Measurements from ENCODE around the gene GUCY1A2.
"Not testable (repeated sequence)": the region's sequence is repeated elsewhere in the genome, so short reads cannot be mapped to it uniquely, and the experiment has no call there.

The GUCY1A2 gene

DNA sequence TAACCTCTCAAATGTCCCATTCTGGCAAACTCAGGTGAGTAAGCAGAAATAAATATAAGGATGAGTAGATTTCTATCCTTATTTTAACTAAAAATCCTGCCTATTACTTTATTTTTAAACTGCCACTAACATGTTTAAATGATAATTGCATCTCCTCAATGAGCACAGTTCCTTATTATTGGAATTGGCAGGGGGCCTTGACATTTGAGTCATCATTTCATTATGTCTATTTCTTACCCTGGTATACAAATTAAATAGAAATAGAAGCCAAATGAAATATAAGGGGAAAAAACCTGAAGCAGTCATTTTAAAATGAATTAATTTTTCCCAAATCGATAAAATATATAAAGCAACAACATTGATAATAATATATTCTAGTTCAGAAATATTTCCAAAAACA, 81.2 kb downstream of the GUCY1A2 start:
- no peak for DNase-seq

DNA sequence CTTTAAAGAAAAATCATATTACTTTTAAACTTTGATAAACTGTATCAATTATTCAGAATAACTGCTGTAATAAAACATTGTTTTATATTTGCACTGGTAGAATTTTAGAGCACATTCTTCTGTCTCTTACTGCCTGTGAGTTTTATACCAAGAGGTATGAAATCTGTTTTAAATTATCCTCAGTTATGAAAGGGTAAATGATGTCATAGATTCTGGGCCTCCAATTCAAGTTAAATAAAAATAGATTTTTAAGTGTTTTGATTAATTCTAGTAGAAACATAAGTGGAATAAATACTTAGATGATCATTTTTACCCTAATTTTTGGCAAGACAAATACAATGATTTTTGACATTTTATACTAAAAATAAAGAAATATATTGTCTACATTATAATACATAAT, 93.0 kb downstream of the GUCY1A2 start:
- no peak for DNase-seq

DNA sequence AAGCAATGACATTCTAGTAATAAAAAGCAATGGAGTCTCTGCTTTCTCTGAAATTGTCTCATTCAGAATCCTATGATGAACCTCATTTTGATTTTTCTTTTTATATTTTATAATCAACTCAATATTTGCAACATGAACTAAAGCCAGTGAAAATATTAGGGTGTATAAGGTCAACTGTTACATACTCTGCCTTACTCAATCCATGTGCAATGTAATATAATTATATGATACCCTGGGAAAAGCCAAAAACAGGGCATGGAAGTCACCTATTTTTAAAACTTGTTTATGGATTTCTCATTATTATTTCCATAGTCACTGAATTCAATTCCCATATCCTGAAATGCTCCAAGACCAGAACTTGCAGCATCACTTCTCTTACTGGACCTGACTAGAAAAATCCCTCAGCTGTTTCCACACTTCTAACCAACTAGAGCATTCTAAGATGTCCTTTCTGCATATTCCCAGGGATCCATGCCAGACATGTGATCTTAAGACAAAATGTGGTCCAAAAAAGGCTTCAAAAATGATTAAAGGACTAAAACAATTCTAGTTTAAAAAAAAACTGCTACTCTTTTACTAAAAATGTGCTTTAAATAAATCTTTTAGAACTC, 97.3 kb downstream of the GUCY1A2 start:
- no peak for DNase-seq

DNA sequence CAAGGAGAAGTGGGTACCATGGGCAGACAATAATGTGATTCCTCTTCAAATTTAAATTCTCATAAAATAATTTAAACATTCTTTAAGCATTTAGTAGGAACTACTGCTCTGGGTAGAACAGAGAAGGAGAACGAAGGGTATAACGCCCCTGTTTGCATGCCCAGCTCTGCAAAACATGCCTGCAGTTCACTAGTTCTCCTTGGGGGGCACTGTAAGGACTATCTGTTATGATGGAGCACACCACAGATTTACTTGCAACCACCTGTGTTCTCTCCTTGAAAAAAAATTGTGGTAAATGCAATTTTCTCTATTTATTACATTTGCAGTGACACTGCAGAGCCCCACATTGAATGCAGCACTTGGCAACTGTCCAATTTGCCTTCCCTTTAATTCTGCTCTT, 100.3 kb downstream of the GUCY1A2 start:
- no peak for DNase-seq

DNA sequence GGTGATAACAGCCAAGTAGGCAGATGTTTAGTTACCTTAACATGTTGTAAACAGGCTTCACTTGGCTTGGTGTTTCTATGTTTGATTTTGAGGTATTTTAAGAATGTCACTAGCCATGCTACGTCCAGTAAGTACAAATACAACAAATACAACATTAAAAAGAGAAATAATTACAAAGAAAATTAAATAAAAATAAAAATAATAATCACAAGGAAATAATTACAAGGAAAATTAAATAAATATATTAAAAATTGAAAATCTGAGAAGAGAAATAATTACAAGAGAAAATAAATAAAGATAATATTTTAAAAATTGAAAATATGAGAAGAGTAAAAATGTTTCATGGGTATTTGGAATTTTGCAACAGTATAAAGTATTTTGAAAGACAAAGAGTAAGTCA, 103.9 kb downstream of the GUCY1A2 start:
- DNase-seq = no peak

DNA sequence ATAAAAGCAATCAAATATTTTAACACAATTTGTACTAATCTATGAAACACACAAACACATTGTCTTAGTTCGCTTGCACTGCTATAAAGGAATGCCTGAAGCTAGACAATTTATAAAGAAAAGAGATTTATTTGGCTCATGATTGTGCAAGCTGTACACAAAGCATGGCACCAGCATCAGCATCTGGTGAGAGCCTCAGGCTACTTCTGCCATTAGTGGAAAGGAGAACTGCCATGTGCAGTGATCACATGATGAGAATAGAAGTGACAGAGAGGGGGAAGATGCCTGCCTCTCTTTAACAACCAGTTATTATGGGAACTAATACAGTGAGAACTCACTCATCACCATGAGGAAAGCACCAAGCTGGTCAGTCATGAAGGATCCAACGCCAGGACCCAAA, 105.1 kb downstream of the GUCY1A2 start:
- no peak for DNase-seq

DNA sequence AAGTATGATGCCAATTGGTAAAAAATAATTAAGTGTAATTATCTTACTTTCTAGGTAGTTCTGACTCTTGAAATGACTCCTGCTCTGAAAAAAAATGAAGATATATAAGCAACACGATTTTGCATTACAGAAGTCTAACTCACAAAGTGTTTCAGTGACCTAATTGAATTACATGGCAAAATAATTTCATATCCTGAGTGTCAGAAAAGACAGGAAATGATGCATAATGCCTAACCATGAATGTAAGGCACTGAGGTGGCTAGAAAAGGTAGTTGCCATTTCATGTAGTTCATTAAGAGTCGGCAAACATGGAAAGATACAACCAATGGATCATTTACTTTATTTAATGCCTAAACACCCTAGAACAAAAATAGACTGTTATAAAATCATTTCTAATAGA, 113.5 kb downstream of the GUCY1A2 start:
- DNase-seq = no peak

DNA sequence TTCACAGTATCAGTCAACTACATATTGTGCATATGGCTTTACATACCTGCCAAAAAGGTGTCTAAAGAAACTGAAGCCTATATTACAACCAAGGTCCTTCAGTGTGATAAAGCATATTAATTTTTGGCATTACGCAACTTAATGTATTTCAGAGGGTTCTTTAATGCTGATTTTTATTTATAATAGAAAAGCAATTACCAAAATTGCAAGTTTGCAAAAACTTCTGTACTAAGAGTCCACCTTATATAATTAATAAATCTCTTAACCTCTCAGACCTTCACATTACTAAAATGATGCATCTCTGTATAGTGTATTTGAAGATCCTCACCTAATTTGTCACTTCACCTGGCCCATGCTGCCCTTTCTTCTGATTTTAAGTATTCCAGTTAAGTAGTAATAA, 128.6 kb downstream of the GUCY1A2 start:
- DNase-seq = no peak

DNA sequence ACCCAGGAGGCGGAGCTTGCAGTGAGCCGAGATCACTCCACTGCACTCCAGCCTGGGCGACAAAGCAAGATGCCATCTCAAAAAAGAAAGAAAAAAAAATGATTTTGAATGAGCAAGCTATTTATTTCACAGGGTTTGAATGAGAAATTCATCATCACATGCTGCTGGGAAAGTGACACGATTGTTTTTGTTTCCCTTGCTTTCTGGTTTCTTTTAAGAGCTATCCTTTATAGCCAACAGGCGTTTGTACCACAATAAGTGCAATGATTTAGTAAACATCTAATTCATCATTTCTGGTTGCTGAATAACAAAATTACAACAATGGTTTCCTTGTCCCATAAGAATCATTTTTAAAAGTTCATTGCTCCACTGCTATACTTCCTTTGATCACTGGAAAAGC, 129.9 kb downstream of the GUCY1A2 start:
- no peak for DNase-seq

DNA sequence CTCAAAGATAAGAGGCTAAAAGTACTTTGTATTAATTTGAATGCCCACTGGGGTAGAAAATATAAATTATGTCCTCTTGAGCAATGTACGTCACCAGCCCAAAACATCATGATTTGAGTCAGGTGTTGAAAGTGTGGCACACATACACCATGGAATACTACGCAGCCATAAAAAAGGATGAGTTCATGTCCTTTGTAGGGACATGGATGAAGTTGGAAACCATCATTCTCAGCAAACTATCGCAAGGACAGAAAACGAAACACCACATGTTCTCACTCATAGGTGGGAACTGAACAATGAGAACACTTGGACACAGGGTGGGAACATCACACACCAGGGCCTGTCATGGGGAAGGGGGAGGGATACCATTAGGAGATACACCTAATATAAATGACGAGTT, 134.6 kb downstream of the GUCY1A2 start:
- DNase-seq = not testable (repeated sequence)

DNA sequence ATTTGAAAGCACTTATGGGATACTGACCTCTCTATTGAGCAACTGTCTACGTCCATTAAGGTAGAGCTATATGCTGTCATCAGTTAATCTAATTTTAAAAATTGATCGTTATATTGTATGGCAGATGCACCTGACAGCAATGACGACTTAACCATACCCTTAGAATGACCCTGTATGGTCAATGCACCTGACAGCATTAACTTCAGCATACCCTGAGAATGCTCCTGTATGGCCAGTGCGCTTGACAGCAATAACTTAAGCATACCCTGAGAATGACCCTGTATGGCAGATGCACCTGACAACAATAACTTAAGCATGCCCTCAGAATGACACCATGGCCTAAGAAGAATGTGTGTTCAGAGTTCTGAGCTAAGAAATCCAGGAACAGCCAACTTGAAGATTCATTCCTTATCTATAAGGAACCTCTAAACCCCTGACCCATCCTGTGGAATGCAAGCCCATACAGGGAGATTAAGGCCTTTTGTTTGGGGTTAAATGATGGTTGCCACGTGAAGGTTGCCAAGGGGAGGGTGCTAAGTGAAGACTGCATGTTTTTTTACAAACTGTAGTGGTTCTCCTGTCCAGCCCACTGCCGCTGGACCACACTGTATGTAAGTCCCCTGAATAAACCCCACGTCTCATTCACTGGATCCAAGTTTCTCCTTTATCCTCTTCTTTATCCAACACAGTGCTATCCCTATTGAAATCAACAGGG, 138.3 kb downstream of the GUCY1A2 start:
- DNase-seq = no peak

DNA sequence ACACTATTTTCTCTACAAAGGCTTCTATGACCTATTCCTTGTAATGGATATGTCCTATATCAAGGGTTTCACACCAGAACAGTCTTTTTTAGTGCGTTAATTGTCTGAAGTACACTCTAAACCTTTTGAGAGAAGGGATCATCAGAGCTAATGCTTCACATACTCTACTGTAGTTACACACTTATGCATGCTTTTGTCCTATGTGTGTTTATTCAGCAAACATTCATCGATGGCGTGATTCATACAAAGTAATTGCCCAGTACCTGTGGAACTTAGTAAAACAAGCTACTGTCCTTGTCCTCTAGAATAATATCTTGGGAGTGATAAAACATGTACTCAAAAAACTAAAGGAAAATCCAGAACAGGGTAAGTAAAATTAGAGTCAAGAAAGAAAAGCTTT, 139.2 kb downstream of the GUCY1A2 start:
- no peak for DNase-seq

DNA sequence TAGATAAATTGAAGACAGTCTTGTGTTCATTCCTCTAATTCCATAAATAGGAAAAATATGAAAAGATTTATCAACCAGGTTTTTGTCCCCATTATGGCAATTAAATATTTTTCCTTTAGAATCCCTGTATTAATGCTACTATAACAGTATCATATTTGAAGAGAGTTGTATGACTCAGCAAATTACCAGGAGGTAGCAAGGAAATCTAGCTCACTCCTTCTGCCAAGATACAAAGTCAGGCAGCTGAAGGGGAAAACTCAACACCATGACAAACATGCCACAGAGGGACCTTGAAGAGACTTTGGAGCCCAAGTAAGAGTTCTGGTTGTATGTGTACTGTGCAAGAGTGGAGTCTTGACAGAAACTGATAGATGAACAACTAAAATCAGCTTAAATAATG, 143.3 kb downstream of the GUCY1A2 start:
- DNase-seq = no peak

DNA sequence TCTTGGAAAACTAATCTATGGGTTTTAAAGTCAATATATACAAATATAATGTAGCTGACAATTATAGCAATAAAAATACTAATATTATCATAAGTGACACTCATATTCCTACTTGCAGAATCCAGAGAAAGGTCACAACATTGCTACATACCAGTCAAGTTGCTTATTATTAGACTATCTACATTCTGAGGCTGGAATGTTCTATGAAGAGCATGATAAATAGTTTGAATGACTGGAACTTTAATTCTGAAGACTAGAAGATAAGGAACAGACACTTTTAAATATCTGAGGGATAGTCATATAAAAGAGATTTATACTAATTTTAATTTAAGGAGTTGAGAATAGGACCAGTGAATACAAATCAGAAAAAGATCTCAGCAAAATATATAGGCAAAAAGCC, 146.0 kb downstream of the GUCY1A2 start:
- DNase-seq = no peak

DNA sequence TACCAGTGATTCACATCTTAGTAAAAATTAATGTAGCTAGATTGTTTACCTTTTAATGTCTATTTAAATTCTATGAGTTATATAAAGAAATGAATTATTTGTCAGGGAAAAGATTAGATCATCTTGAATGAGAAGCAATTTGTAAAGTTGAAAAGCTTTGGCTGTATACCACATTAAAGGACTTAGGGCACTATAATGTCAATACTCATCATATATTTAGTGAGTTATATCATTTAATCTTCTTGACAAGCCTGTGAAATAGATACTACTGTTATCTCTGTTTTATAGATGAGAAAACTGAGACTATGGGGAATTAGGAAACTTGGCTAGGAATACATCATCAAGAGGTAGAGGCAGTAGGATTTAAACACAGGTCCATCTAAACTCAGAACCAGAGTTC, 160.1 kb downstream of the GUCY1A2 start:
- DNase-seq = no peak

DNA sequence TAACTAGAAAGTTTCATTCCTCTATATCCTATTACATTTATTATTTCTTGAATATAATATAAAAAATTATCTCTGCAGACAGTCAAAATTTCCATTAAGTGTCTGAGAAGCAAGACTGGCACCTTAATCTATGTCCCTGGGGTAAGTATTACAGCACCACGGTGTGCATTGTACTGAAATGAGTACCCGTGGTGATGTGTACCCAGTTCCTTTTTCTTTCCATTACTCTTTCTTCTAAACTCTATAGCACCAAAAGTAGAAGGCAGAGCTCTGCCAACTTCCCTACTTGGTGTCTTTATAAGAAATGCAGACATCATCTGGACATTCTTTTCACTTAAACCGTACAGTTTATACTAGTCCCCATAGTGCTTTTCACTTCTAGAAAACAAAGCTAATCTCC, 161.7 kb downstream of the GUCY1A2 start:
- no peak for DNase-seq

DNA sequence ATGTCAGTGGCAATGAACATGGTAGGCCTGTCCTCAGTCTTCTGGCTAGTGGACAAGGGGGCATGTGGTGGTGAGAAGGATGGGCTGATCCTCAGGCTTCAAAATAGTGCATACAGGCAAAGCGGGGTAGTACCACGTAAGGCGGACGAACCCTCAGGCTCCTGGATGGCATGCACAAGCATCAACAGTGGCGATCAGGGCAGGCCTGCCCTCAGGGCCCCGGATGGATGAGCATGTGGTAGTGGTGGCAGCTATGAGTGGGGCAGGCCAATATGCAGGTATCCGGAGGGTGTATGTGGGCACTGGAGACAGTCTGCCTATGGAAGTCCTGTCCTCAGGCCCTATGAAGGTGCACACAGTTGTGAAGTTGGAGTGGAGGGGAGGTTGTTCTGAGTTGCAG, 163.8 kb downstream of the GUCY1A2 start:
- no peak for DNase-seq

DNA sequence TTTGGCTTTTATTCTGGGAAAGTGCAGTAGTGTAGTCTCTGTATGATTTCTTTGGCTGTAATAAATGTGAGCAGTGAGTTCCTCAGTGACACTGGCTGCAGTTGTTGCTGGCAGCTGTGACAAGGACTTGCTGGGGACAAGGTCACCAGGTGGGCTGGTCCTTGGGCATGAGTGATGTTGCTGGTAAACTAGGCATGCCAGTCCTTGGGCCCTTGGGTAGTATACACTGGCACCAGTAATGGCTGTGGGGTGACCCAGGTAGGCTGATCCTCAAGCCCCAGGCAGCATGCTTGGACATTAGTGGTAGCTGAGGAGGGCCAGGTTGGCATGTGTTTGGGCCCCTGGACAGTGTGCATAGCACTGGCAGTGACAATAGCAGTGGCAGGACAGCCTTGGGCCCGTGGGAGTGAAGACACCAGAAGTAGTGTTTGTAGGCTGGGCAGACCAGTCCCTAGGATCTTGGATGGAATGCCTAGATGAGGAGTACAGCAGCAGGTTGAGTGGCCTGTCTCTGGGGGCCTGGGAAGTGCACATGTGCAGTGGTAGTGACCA, 164.3 kb downstream of the GUCY1A2 start:
- DNase-seq = no peak

DNA sequence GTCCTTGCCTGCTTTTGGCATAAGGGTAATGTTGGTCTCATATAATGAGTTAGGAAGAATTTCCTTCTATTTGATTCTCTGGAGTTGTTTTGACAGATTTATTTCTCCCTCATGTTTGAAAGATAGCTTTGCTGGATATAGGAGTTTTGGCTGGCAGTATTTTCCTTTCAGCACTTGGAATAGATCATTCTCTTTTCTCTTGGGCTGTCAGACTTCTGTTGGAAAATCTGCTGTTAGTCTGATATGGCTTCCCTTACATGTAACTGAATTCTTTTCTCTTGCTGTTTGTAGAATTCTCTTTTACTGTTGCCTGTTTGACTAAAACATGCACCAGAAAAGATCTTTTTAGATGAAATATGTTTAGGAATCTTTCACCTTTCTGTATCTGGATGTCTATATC, 165.5 kb downstream of the GUCY1A2 start:
- no peak for DNase-seq

DNA sequence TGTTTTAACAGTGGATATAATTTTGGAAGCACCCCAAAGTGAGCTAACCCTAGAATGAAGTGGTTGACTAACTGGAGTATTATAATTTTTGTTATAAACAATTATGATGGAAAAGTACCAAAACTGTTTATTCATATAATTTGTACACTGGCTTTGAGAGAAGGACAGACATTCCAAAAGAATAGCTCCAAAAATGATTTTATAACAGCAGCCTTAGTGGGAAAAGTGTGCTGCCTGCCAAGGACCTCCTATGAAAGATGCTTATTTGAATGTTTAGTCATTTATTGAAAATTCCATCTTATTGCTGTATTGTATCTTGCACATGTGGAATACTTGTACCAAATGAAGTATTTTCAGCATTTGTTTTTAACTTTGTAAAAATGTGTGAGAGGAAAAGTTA, 169.8 kb downstream of the GUCY1A2 start:
- no peak for DNase-seq

DNA sequence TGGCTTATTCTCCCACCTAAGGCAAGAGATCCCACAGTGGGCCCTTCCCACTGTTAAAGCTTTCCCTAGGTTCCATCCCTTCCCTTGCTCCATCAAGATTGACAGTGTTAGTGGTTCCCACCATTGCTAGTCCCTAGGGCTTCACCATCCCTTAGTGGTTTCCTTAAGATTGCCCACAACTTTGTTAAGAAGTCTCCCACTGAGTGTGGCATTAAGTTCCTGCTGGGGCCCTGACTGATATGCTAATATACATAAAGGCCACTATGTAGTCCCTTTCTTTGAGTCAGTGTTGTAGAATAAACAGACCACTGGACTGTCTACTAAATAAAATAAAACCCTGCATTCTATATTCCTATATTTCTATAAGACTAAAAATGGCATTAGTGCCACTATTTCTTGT, 176.1 kb downstream of the GUCY1A2 start:
- DNase-seq = no peak

DNA sequence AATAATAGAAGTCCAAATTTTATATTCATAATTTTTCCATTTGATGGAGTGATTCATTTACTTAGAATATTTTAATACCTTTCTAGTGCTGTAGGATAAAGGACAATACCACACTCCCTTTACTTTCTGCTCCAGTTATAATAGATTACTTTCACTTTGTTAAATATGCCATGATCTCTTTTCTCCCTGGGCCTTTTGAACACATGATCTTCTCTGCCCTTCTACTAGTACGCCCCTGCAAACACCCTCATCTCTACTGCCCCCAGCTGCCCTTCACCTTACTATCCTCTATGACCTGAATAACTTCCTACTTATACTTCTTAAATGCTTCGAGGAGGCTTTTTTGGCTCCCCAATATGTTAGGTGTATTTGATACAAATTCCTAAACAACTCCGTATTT, 177.3 kb downstream of the GUCY1A2 start:
- DNase-seq = no peak

DNA sequence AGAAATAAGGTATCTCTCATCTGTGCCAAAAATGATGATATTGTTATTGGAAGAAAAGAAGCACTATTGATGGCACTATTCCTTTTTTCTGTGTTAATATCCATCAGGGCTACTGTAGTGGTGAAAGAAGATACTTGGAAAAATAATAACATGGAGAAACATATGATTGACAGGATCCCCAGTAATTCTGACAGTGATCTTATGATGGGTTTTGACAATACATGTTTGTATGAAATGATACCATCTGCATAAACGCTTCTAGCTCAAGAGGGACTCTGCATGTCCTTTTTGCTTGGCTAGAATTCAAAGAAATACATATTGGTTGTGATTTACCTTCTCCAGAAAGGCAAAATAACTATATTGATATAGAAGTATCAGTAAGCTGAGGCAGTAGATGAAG, 178.1 kb downstream of the GUCY1A2 start:
- no peak for DNase-seq

DNA sequence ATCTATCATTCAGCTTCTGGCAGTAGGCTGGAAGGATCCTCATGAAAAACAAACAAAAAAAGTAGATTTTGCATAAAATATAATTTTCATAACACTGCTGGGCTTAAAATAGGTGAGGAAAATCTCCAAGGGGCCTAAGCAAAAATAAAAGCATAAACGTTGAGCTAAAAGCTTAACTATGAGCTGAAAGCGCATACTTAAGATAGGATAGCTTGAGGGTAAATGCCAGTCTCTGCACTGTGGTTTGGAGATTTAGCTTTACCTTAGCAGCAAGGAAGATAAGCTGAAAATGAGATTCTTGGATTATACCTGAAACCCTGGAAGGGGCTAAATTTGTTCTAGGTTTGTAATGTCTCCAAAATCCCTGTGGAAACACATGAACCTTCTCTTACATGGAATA, 183.7 kb downstream of the GUCY1A2 start:
- no peak for DNase-seq

DNA sequence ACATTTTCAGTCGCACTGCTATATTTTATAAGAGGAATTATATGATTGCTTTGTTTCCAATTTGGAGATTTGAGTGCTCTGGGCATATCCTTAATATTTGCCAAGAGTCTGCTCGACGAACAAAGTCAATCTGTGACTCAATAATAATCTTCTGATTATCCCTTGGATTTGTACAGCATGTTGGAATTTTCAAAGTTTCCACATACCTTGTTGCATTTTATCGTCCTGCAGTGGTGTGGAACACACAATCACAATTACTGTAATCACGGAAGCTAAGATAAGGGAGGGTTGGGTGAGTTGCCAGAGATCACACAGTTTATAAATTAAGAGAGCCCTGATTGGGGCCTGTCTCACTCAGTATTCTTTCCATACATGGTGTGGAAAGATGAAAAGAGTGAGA, 189.3 kb downstream of the GUCY1A2 start:
- no peak for DNase-seq

Data from GOT3 (cell line).